Caco-2 (cell line): Measurements from ENCODE around the gene TMCC2. TPM values are rescaled to one million over a fixed set of nuclear protein-coding genes. Genes with fewer than 3 reads are reported as not detected.

Source experiments
- BruUV-seq: library from RNA; stranded (reverse); fragments of 400-500 nt; replicated peaks from 2 replicates; lab custom pipeline; 2021; lab: Mats Ljungman, UMichigan
- CTCF ChIA-PET: fragments of 300-600 bp; sonication (Branson Sonifier 250); formaldehyde crosslinking; loops from one replicate; lab custom pipeline; 2022; ENCODE audit warnings: antibody characterized with exemption; lab: Charles Lee
- POLR2A ChIA-PET: fragments of 300-600 bp; sonication (Branson Sonifier 250); formaldehyde crosslinking; loops from one replicate; lab custom pipeline; 2022; ENCODE audit warnings: antibody characterized with exemption; lab: Charles Lee
- DNase-seq, 2 experiments: peaks; one replicate each; pipeline versions ENCODE4 v3.0.0 to v3.0.0-alpha.2; 2020 to 2022
- H3K27me3 ChIP-seq: replicated peaks from 2 replicates; pipeline ENCODE4 v1.6.0; 2011; ENCODE audit warnings: low read length; ENCODE audit not compliant: control insufficient read depth, insufficient read depth
- H3K36me3 ChIP-seq: 2 replicates; pipeline ENCODE4 v1.5.1; 2011; ENCODE audit warnings: low read length; ENCODE audit not compliant: control insufficient read depth, insufficient read depth
- H3K4me1 ChIP-seq: fragments of 250-450 bp; sonication (Bioruptor Pico); 2 replicates; pipeline ENCODE4 v1.5.1; 2020; ENCODE audit warnings: mild to moderate bottlenecking
- H3K4me3 ChIP-seq: 2 replicates; pipeline ENCODE4 v1.5.1; 2011; ENCODE audit warnings: low read depth, mild to moderate bottlenecking, control low read depth, low read length
- H3K9me3 ChIP-seq: fragments of 250-450 bp; sonication (Bioruptor Pico); 2 replicates; pipeline ENCODE4 v1.5.1; 2020; ENCODE audit warnings: mild to moderate bottlenecking, moderate library complexity
- H3K27ac Mint-ChIP-seq: one replicate; pipeline ENCODE4 v1.8.0; 2022; ENCODE audit warnings: mixed read lengths; ENCODE audit not compliant: unreplicated experiment
- H3K27me3 Mint-ChIP-seq: one replicate; pipeline ENCODE4 v1.8.0; 2022; ENCODE audit warnings: mixed read lengths; ENCODE audit not compliant: insufficient read depth, unreplicated experiment
- H3K36me3 Mint-ChIP-seq: one replicate; pipeline ENCODE4 v1.8.0; 2022; ENCODE audit warnings: mild to moderate bottlenecking, mixed read lengths; ENCODE audit not compliant: insufficient read depth, unreplicated experiment
- H3K4me1 Mint-ChIP-seq: one replicate; pipeline ENCODE4 v1.8.0; 2022; ENCODE audit warnings: low read depth, mixed read lengths; ENCODE audit not compliant: unreplicated experiment
- H3K4me3 Mint-ChIP-seq: one replicate; pipeline ENCODE4 v1.8.0; 2022; ENCODE audit warnings: mild to moderate bottlenecking, moderate library complexity, mixed read lengths; ENCODE audit not compliant: unreplicated experiment
- H3K9me3 Mint-ChIP-seq: one replicate; pipeline ENCODE4 v1.8.0; 2022; ENCODE audit warnings: mixed read lengths; ENCODE audit not compliant: unreplicated experiment
- CTCF ChIP-seq, 2 experiments: fragments of 200-600 bp in 1 of 2; IDR thresholded peaks; 1 replicate in 1 of 2; 2 replicates in 1 of 2; pipeline versions ENCODE4 v1.5.1 to v1.8.0; 2011 to 2022; ENCODE audit warnings: antibody characterized with exemption in 1 of 2, control low read depth in 1 of 2, inconsistent platforms in 1 of 2, low read depth in 1 of 2, low read length in 1 of 2, mild to moderate bottlenecking in 1 of 2, moderate library complexity in 1 of 2; ENCODE audit not compliant: insufficient read depth in 1 of 2, severe bottlenecking in 1 of 2, unreplicated experiment in 1 of 2
- intact Hi-C: fragments of 100-400 bp; cut with micrococcal nuclease; formaldehyde crosslinking; loops from one replicate; pipeline ENCODE4 v1.10.0; 2022; ENCODE audit not compliant: unreplicated experiment
- total RNA-seq: library from RNA; stranded (reverse); gene quantifications from 2 replicates; pipeline ENCODE4 v1.2.3, GENCODE V29; 2022

TMCC2 gene
- total RNA-seq, 1 experiment from 2014 or later = 0.91 TPM

DNA sequence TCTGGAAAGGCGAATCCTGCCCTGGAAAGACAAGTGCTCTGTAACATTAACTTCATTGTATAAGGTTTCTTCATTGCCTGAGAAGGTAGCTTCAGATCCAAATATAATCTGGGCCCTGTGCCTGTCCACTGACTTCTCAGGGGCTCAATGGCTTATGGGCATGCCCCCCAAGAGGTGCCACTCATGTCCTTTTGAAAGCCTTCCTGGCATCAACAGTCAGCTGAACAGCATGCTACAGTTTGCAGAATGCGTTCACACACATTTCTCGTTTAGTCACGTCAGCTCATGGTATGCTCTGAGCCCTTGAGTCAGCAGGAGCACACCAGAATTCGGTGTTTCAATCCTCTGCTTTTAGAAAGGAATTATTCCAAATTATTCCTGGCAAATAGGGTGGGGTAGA, 23.8 kb downstream of the TMCC2 start:
- POLR2A ChIA-PET = no interaction called here
- Histone ChIP-seq H3K4me1 (no peaks in the 10 kb centered on the region), H3K27me3 (no peaks in the 10 kb centered on the region), H3K4me3 (no peak overlapping the region), H3K9me3 (no peaks in the 10 kb centered on the region), H3K36me3 (no peaks in the 10 kb centered on the region)
- Mint-ChIP-seq H3K27me3 (no peaks in the 10 kb centered on the region), H3K36me3 (no peaks in the 10 kb centered on the region), H3K9me3 (no peaks in the 10 kb centered on the region), H3K4me3 (no peak overlapping the region), H3K27ac (no peak overlapping the region), H3K4me1 (no peaks in the 10 kb centered on the region)
- BruUV-seq = no TSS peak
- CTCF ChIA-PET = interaction anchor here (0.8 to 1.1 kb wide), 3 partner anchors 16 to 190 kb away, joined by 3 to 4 read pairs (median 3); partner anchors contain the start of gene TMCC2
- no peak for TF ChIP-seq CTCF (IDR thresholded peaks at IDR 0.05; ENCODE audit: insufficient read depth in 1 of 2, low read depth in 1 of 2, low read length in 1 of 2, severe bottlenecking in 1 of 2, unreplicated experiment in 1 of 2)
- intact Hi-C loops = no loop called here
- no peak for DNase-seq

DNA sequence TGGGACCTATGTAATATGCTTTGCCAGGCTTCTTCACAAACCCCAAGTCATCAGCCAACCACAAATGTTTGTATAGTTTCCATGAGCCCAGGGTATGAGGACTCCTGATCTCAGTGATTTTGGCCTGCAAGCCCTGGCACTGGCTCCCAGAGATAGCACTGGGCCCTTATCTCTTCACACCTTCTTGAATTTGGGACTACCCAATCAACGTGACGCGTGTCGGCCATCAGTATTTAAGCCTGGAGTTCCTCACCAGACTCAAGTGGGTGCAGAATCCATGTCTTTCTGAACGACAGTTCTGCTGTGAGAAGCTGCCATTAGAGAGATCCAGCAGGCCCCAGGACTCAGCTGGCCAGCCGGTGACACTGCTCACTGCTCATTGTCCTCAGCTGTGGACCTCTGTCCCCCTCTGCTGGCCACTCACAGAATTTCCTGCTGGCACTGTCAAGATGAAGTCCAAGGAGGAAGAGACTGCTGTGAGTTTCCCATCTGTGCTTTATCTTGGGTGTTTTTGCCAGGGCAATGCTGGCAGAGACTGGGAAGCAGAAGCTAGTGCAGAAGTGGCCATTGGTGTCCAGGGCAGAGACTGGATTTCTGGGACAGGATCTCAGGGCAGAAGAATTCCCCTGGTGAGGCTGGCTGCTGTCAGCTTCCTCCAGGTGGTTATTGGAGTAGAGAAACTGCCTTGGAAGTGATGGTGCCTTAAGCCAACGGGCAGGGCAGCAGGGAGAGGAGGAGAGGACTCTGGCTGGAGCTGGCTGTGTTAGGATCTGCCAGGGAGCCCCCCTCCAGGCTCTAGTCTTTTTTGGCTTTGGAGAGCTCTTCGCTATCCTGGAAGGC, 28.4 kb downstream of the TMCC2 start:
- no peaks in the 10 kb centered on the region for H3K27me3 ChIP-seq
- H3K4me1 ChIP-seq = no peaks in the 10 kb centered on the region
- no peak overlapping the region for H3K27ac Mint-ChIP-seq
- no peaks in the 10 kb centered on the region for H3K36me3 ChIP-seq
- ChIA-PET CTCF (interaction anchor here (0.6 to 2.6 kb wide), 15 partner anchors 10 to 280 kb away, joined by 3 to 57 read pairs (median 5); partner anchors contain the start of gene TMCC2), POLR2A (no interaction called here)
- no peak overlapping the region for H3K4me3 Mint-ChIP-seq
- H3K4me1 Mint-ChIP-seq = no peaks in the 10 kb centered on the region
- no peak overlapping the region for H3K4me3 ChIP-seq
- H3K9me3 Mint-ChIP-seq = no peaks in the 10 kb centered on the region
- H3K9me3 ChIP-seq = no peaks in the 10 kb centered on the region
- no TSS peak for BruUV-seq
- H3K36me3 Mint-ChIP-seq = no peaks in the 10 kb centered on the region
- peak; percentile 83 to 90 for DNase-seq
- H3K27me3 Mint-ChIP-seq = no peaks in the 10 kb centered on the region
- TF ChIP-seq CTCF (IDR thresholded peaks at IDR 0.05; ENCODE audit: insufficient read depth in 1 of 2, low read depth in 1 of 2, low read length in 1 of 2, severe bottlenecking in 1 of 2, unreplicated experiment in 1 of 2) = peak; percentile 87 to 95
- intact Hi-C loops = loop anchor here (1.0 kb wide), 6 partner anchors 27 to 281 kb away; no protein-coding TSS in a partner anchor

- no peak for DNase-seq
- TF ChIP-seq CTCF (IDR thresholded peaks at IDR 0.05; ENCODE audit: insufficient read depth in 1 of 2, low read depth in 1 of 2, low read length in 1 of 2, severe bottlenecking in 1 of 2, unreplicated experiment in 1 of 2) = no peak
- no peaks in the 10 kb centered on the region for H3K27me3 ChIP-seq
- BruUV-seq = no TSS peak
- H3K4me1 Mint-ChIP-seq = no peaks in the 10 kb centered on the region
- H3K9me3 Mint-ChIP-seq = no peaks in the 10 kb centered on the region
- no peak overlapping the region for H3K27ac Mint-ChIP-seq
- H3K4me3 Mint-ChIP-seq = no peak overlapping the region
- ChIA-PET CTCF (interaction anchor here (0.7 to 2.6 kb wide), 9 partner anchors 21 to 268 kb away, joined by 3 to 57 read pairs (median 6); partner anchors contain the start of gene TMCC2), POLR2A (no interaction called here)
- no peaks in the 10 kb centered on the region for H3K4me1 ChIP-seq
- H3K36me3 ChIP-seq = no peaks in the 10 kb centered on the region
- no peaks in the 10 kb centered on the region for H3K9me3 ChIP-seq
- no peaks in the 10 kb centered on the region for H3K27me3 Mint-ChIP-seq
- intact Hi-C loops = loop anchor here (1.0 kb wide), 6 partner anchors 28 to 282 kb away; no protein-coding TSS in a partner anchor
- no peaks in the 10 kb centered on the region for H3K36me3 Mint-ChIP-seq
- H3K4me3 ChIP-seq = no peak overlapping the region
Measured at GRCh38 chr1:205256951-205257625, 29.3 kb downstream of the TMCC2 start.
